ENCODE results near the gene HMGXB4.
A peak's percentile ranks its signal among the peaks of the same experiment; 100 is the strongest.

Gene HMGXB4

DNA sequence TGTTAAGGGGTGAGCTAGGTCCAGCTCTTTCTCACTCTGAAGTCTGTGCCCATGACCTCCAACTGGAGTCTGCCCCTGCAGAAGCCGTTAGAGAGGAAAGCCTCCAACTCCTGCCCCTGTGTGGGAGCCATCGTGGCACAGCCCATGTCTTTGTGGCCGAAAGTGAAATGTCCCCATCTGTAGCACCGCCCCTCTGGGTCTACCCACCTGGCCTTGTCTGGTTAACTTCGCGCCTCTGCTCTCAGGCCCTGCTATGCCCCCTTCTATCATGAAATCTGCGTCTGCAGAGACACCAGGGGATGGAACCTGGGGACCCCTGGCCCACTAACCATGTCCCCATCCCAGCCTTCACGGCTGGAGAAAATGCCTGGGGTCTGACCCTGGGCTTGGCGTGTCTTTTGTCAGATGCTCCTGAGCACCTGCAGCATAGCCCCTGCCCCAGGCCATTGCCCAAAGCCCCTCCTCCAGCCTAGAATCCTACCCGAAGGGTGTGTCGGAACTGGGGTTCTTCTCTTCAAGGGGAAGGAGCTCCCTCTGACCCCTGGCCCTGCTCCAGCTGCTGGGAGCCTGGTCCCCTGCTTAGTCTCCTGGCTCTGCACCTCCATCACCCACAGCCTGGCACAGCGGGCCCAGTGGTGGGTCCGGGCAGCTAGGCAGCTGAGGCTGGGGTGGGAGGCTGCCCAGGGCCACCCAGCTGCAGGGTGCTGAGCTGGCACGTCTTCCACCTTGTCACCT is 87.8 kb downstream of the HMGXB4 start:
- peak in 1 of 10 donors; percentile 77 for DNase-seq
- intact Hi-C loops (cut with DNase I), result no loop called here

Data from posterior cingulate gyrus (tissue), 11 donors.